ENCODE measurements around the gene STEEP1.
"Not testable (repeated sequence)": the region's sequence is repeated elsewhere in the genome, so short reads cannot be mapped to it uniquely, and the experiment has no call there.

- not testable (repeated sequence) for TF ChIP-seq CTCF (IDR thresholded peaks at IDR 0.05; ENCODE audit: low read depth, low read length, poor library complexity, severe bottlenecking); EZH2phosphoT487 (IDR thresholded peaks at IDR 0.05; ENCODE audit: borderline replicate concordance, low read length)
Measured at GRCh38 chrX:119505145-119505544, 60.1 kb downstream of the STEEP1 start.
